ENCODE measurements around the gene NUTM1. TPM values are rescaled to one million over a fixed set of nuclear protein-coding genes. Genes with fewer than 3 reads are reported as not detected.
A peak's percentile ranks its signal among the peaks of the same experiment; 100 is the strongest.

Gene NUTM1
- total and polyA plus RNA-seq, 2 of the 13 experiments (the other 11 are each of a cell fraction or from before 2014, with no cell fraction given) = not detected

GRCh38 chr15:34358367-34358766 is 15.3 kb downstream of the NUTM1 start:
- DNase-seq (ENCODE audit: low spot score) (no peak), ATAC-seq (peak; percentile 59), FAIRE-seq (no peak)
- POLR2A ChIA-PET = no interaction called here
- Histone ChIP-seq H2AFZ (ENCODE audit: low read length) (no peak overlapping the region), H4K20me1 (ENCODE audit: insufficient read depth, low read length) (no peaks in the 10 kb centered on the region), H3K4me3 (replicated peaks in 1 of 3; ENCODE audit: insufficient read depth in 1 of 3, low read depth in 2 of 3, low read length in 3 of 3) (no peak overlapping the region), H3K9ac (ENCODE audit: insufficient read depth, low read depth, low read length) (no peak overlapping the region), H3K4me2 (ENCODE audit: low read depth, low read length) (no peak overlapping the region), H3K27ac (ENCODE audit: extremely low read length, insufficient read depth, low read length) (no peak overlapping the region), H3K4me1 (ENCODE audit: insufficient read depth, low read length) (no peaks in the 10 kb centered on the region), H3K27me3 (ENCODE audit: control insufficient read depth in 1 of 2, insufficient read depth in 2 of 2, low read length in 2 of 2) (no peaks in the 10 kb centered on the region), H3K79me2 (ENCODE audit: insufficient read depth, low read length) (no peaks in the 10 kb centered on the region), H3K9me3 (ENCODE audit: low read length) (no peaks in the 10 kb centered on the region), H3K36me3 (replicated peaks in 1 of 2; ENCODE audit: control insufficient read depth in 1 of 2, insufficient read depth in 2 of 2, low read length in 2 of 2) (peaks cover 3 to 7% of the 10 kb centered on the region in 2 experiments; a peak in 3 of 5 replicates)
- 80% methylated on average over 3 of the region's 3 CpGs for WGBS (ENCODE audit: low lambda C conversion rate)
- intact Hi-C loops (cut with micrococcal nuclease; ENCODE audit: unreplicated experiment) (no loop called here), in situ Hi-C loops (cut with HindIII; ENCODE audit: extremely low pct_ligation_motif_present, low pct_unique_long_range_greater_than_20kb) (loop anchor here (25.0 kb wide), 1 partner anchor 296 kb away; no protein-coding TSS in a partner anchor)
- BruUV-seq (replicated peaks) = no TSS peak
- no peak for TF ChIP-seq GATAD1 (CRISPR knock-in tag; IDR thresholded peaks at IDR 0.05)
- TF ChIP-seq, protein P1, sequence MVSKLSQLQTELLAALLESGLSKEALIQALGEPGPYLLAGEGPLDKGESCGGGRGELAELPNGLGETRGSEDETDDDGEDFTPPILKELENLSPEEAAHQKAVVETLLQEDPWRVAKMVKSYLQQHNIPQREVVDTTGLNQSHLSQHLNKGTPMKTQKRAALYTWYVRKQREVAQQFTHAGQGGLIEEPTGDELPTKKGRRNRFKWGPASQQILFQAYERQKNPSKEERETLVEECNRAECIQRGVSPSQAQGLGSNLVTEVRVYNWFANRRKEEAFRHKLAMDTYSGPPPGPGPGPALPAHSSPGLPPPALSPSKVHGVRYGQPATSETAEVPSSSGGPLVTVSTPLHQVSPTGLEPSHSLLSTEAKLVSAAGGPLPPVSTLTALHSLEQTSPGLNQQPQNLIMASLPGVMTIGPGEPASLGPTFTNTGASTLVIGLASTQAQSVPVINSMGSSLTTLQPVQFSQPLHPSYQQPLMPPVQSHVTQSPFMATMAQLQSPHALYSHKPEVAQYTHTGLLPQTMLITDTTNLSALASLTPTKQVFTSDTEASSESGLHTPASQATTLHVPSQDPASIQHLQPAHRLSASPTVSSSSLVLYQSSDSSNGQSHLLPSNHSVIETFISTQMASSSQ (IDR thresholded peaks at IDR 0.05; ENCODE audit: low read depth) = no peak
- TF ChIP-seq, protein P1 (CRISPR knock-in tag; IDR thresholded peaks at IDR 0.05; ENCODE audit: borderline replicate concordance) = no peak
- no peak for TF ChIP-seq MEIS1 (CRISPR knock-in tag; IDR thresholded peaks at IDR 0.05; ENCODE audit: borderline replicate concordance)
- TF ChIP-seq, protein P2, sequence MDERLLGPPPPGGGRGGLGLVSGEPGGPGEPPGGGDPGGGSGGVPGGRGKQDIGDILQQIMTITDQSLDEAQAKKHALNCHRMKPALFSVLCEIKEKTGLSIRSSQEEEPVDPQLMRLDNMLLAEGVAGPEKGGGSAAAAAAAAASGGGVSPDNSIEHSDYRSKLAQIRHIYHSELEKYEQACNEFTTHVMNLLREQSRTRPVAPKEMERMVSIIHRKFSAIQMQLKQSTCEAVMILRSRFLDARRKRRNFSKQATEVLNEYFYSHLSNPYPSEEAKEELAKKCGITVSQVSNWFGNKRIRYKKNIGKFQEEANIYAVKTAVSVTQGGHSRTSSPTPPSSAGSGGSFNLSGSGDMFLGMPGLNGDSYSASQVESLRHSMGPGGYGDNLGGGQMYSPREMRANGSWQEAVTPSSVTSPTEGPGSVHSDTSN (CRISPR knock-in tag; IDR thresholded peaks at IDR 0.05) = no peak
- TF ChIP-seq U2AF2 (IDR thresholded peaks at IDR 0.05; ENCODE audit: low read depth, low read length) = no peak
- TF ChIP-seq ZNF747 (CRISPR knock-in tag; IDR thresholded peaks at IDR 0.05; ENCODE audit: borderline replicate concordance) = no peak
- CTCF ChIA-PET (ENCODE audit: low intra/inter-chr PET ratio, low total read pairs) = interaction anchor here (1.1 kb wide), 1 partner anchor 9 kb away, joined by 3 read pairs; the partner anchor contains the start of gene LPCAT4
